Bladder microvascular endothelial cell (primary cell): ENCODE data around the gene C1QBP. TPM values are rescaled to one million over a fixed set of nuclear protein-coding genes. Genes with fewer than 3 reads are reported as not detected.

Experiments
- total RNA-seq: library from RNA; depleted of rRNA; stranded (reverse); fragments of >200 nt; gene quantifications from 2 replicates; pipeline ENCODE4 v1.2.3, GENCODE V29; 2014

The C1QBP gene, protein sequence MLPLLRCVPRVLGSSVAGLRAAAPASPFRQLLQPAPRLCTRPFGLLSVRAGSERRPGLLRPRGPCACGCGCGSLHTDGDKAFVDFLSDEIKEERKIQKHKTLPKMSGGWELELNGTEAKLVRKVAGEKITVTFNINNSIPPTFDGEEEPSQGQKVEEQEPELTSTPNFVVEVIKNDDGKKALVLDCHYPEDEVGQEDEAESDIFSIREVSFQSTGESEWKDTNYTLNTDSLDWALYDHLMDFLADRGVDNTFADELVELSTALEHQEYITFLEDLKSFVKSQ
- 217 and 235 TPM in 2 replicates for total RNA-seq

DNA sequence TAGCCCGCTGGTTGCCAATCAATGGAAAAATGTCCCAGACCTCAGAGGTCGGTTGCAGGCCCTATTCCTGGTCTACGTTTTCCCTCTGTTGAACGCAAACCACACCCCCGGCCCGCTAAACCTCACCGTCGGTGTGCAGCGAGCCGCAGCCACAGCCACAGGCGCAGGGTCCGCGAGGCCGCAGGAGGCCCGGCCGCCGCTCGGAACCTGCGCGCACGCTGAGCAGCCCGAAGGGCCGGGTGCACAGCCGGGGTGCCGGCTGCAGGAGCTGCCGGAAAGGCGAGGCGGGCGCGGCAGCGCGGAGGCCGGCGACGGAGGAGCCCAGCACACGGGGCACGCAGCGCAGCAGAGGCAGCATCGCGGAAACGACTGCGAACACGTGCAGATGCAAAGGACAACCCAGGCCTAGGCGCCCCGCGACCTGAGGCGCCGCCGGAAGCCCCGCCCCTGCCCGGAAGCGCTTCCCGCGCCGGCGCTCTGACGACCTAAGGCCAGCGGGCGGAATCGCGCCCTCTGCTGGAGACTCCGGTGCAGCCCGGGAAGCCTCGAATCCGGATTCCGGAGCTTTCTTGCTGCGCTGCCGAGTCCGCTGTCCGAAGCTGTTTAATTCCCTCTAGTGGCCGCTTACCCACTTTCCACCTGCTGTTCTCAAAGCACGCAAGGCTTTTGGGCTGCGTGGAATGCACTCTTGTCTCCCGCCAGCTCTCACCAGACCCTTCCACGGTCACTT lies at the start of gene C1QBP:
Gene C1QBP, minus strand, starts transcription at position 440 of the 730 bp plus-strand sequence. Its CDS starts 82 bp downstream, at position 358.

DNA sequence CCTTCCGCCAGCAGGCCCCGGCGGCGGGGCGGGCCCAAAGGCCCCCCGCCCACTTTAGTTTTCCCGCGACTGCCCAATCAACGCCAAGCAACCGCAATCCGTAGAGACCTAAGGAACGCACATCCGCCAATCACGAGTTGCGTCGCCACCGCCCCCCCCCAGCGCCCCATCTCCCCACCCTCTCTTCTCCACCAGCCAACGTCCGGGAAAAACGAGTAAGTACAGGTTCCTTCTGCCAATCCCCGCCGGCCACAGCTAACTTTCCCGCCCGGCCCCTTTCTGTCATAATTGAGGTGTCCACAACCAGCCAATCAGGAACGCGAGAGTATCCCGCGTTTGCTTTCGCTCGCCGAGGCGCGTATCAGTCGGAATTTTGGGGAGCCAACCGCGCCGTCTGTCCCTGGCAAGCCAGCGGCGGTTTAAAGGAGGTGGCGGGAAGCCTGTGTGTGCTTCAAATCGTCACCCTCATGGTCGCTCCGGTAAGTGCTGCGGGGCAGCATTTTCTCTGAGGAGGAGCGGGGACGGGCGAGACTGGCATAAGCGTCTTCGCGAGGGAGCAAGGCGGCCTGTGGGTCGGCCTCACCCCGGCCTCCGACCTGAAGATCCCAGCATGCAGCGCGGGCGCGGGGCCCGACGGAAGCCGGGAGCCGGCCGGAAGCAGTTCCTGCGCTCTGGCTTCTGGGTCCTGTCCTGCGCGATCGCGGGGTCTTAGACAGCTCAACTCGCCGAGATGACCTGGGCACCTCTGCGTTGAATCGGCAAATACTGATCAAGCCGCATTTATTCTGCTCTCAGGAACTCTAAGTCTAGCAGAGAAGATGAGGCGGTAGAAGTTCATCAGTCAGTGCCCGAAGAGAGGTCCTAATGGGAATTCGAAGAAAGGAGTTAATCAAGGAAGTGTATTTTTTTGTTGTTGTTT lies 47.5 kb upstream of the C1QBP start, which contains the start of gene MIS12:
Gene MIS12, plus strand, starts transcription at position 361 of the 919 bp plus-strand sequence. CDS start 2,297 bp downstream, outside the sequence.

DNA sequence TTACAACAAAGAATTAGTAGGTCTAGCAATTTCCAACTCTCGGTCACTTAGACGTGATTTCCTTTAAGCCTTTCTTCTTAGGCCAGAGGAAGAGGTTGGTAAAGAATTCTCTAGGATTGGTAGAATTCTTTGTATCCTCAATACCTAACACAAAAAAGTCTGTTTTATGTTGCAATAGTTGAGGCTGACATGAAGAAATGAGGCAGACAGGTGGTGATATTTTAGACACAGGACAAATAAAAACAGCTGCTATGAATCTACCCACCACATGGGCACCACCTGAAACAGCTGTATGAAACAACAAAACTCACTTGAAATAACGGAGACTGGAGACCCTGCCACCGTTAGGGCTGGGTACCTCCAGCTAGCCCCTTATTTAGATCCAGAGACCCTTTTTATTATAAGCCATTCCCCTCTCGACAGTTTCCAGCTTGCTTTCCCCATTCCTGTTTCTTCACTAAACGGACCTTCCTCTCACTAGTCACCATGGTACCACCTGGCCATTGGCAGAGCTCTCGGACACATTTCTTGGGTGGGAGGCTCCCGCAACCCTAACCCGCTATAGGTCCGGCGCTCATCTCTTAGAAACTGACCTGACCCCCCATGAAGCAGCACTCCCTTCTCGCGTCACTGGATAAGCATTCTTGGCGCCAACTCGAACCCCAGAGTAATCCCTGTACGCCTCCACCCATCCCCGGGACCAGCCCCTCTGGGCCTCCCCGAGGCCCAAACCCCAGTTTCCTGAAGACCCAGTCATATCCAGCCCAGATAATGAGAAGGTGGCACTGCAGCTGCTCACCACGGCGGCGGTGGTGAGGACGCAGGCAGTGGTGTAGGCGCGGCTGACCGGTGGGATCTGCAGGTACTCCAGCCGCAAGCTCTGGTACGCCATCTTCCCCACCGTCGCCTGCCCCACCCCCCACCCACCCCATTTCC lies 46.6 kb upstream of the C1QBP start, which contains the start of gene DERL2:
Gene DERL2, minus strand, starts transcription at position 909 of the 936 bp plus-strand sequence. Its CDS starts 17 bp downstream, at position 892.

DNA sequence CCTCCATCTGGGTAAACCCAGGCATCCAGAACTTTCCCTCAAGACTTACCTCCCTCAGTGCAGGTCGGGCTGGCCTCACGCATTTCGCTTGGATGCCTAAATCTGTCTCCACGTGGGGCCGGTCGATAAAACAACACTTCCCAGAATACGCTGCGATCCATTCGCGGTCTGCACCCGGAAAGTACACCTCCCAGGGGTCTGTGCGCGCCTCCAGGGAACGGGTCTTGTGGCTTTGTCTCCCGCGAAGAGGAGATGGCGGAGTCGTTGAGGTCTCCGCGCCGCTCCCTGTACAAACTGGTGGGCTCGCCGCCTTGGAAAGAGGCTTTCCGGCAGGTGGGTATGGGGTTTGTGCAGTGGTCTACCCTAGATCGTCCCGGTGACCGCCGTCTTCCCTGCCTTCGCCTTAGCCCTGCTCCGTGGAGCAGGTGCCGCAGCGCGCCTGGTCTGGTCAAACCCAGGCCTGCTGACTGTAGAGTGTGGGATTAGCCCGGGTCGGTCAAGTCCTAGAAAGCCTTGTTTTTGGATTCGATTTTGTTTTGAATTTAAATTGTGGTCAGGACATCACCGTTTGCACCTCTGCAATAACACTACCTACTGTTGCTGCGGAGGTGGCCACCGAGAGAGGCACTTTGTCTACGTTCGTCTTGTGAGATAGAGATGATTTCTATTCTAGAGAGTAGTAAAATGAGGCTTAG lies 18.8 kb downstream of the C1QBP start, which contains the start of gene RPAIN:
Gene RPAIN, plus strand, starts transcription at position 224 of the 695 bp plus-strand sequence. Its CDS starts 29 bp downstream, at position 253.

DNA sequence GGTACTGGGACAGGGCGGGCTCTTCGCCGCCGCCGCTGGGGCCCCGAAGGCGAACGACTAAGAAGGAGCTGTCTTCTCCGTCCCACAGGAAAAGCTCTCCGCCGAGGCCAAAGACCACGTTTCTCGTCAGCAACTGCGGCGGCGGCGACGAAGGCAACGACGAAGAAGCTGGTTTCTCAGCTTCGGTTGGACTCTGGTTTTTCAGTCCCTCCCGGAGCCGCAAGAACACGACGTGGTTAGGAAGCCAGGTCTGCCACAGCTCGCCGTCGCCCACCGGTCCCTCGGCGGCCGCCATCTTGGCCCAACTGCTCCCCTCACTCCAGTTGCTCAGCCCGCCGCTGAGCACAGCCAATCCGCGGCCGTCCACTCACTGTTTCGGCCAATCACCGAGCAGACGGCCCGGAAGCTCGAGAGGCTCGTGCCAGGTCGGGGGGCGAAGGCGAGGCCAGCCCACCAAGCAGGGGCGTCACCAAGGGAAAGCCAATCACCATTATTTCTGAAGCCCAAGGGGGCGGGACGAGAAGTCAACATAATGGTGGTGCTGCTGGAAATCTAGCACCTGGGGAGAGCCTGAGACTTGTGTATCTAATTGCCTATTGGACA lies 19.5 kb downstream of the C1QBP start, which contains the start of gene NUP88:
Gene NUP88, minus strand, starts transcription at position 307 of the 603 bp plus-strand sequence. Its CDS starts 12 bp downstream, at position 295.

Other genes starting within 250 kb of the C1QBP start
- 2.9 and 5.4 TPM in 2 replicates for gene ZNF594, start 247.3 kb downstream of the C1QBP start, total RNA-seq
- gene SCIMP, start 204.3 kb downstream of the C1QBP start, total RNA-seq: not detected in 2 replicates
- 27.8 and 54.7 TPM in 2 replicates for gene RABEP1, start 156.9 kb downstream of the C1QBP start, total RNA-seq
- gene NUP88, start 19.5 kb downstream of the C1QBP start, total RNA-seq: 90.3 and 102 TPM in 2 replicates
- gene RPAIN, start 19.0 kb downstream of the C1QBP start, total RNA-seq: 32.1 and 47.6 TPM in 2 replicates
- gene DHX33, start 29.8 kb upstream of the C1QBP start, total RNA-seq: 8.3 and 19.9 TPM in 2 replicates
- 13.9 and 20.0 TPM in 2 replicates for gene DERL2, start 47.0 kb upstream of the C1QBP start, total RNA-seq
- 12.6 and 16.7 TPM in 2 replicates for gene MIS12, start 47.4 kb upstream of the C1QBP start, total RNA-seq
- 13.1 and 16.4 TPM in 2 replicates for gene NLRP1, start 145.4 kb upstream of the C1QBP start, total RNA-seq